Mucosa of descending colon (tissue), 3 donors: ENCODE measurements around the gene PSTPIP1. TPM values are rescaled to one million over a fixed set of nuclear protein-coding genes. Genes with fewer than 3 reads are reported as not detected.
A peak's percentile ranks its signal among the peaks of the same experiment; 100 is the strongest.

Experiments used
- ATAC-seq: fragments of 200-7000 bp; cut with Tn5 transposase; one replicate; pipeline ENCODE4 v1.9.1; 2020; ENCODE audit warnings: mild to moderate bottlenecking, moderate library complexity
- DNase-seq, 3 donors: peaks; one replicate each; pipeline ENCODE4 v3.0.0-alpha.2; 2020
- H3K36me3 ChIP-seq: fragments of 200-600 bp; one replicate; pipeline ENCODE4 v1.8.0; 2021; ENCODE audit warnings: low read depth, mild to moderate bottlenecking
- H3K4me1 ChIP-seq: fragments of 200-600 bp; one replicate; pipeline ENCODE4 v1.8.0; 2021; ENCODE audit warnings: low read depth, mild to moderate bottlenecking
- H3K4me3 ChIP-seq: fragments of 200-600 bp; one replicate; pipeline ENCODE4 v1.8.0; 2021; ENCODE audit warnings: mild to moderate bottlenecking
- H3K9me3 ChIP-seq: fragments of 200-600 bp; one replicate; pipeline ENCODE4 v1.8.0; 2021; ENCODE audit warnings: mild to moderate bottlenecking
- intact Hi-C, 2 donors: fragments of 100-400 bp; cut with DNase I in 1 of 2; cut with micrococcal nuclease in 1 of 2; formaldehyde crosslinking; loops; one replicate each; pipeline versions ENCODE4 v1.11.0 to v1.11.1; 2022; cut with DNase I, micrococcal nuclease
- total RNA-seq, 3 donors: library from RNA; stranded (reverse); fragmentation: NEBNext Ultra II Directional in 2 of 3; extraction: Animal tissue kit (Norgen Biotek cat#: 25700) in 2 of 3; gene quantifications; one replicate each; pipeline versions ENCODE4 v1.2.1 to v1.2.4, GENCODE V29; 2021 to 2023
- TF ChIP-seq, protein P1 (sequence below): fragments of 200-600 bp; IDR thresholded peaks from one replicate; pipeline ENCODE4 v1.8.0; 2022; ENCODE audit warnings: antibody characterized with exemption, mild to moderate bottlenecking
- donor health status: DM: no; HTN: no; CAD: no; lungs with moderate emphysema.
- donor health status: DM: no; HTN: no; CAD: no.
- donor health status: DM: no; HTN: yes; CAD: no.

Gene PSTPIP1
- total RNA-seq, 3 donors from 2014 or later: 4.4 to 8.2 (median 6.3) TPM

DNA sequence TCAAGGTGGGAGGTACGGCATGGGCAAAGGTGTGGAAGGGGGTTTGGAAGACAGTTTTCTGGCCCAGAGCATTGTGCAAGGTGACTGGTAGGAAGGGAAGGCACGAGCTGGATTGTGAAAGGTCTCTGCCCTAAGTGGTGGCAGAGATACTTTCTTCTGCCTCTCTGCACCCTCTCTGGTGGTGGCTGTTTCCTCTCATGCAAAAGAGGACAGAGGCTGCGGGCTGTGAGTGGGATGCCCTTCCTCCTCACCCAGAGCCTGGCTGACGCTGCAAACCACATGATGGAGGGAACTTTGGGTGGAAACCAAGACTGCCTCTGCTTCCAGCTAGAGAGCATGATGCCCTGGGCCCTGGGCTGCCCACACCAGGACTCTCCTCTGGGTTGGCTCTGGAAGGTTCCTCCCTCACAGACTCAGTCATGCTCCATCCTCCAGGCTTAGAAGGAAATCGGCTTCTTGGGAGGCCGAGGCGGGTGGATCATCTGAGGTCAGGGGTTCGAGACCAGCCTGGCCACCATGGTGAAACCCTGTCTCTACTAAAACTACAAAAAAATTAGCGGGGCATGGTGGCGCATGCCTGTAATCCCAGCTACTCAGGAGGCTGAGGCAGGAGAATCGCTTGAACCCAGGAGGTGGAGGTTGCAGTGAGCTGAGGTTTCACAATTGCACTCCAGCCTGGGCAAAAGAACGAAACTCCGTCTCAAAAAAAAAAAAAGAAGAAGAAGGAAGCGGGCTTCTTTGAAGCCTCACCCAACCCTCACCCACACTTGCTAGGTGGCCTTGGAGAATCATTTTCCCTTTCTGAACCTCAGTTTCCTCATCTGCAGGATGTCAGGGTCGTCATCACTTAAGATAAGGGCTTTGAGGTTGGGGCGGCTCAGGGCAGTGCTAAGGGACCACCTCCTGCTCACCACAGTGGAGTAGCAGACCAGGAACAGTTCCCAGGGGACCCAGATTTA, 8.3 kb downstream of the PSTPIP1 start:
- no peaks in the 10 kb centered on the region for H3K4me1 ChIP-seq
- peak; percentile 56 to 80 (median 57) for DNase-seq
- no peaks in the 10 kb centered on the region for H3K9me3 ChIP-seq
- intact Hi-C loops: no loop called here
- TF ChIP-seq, protein P1, sequence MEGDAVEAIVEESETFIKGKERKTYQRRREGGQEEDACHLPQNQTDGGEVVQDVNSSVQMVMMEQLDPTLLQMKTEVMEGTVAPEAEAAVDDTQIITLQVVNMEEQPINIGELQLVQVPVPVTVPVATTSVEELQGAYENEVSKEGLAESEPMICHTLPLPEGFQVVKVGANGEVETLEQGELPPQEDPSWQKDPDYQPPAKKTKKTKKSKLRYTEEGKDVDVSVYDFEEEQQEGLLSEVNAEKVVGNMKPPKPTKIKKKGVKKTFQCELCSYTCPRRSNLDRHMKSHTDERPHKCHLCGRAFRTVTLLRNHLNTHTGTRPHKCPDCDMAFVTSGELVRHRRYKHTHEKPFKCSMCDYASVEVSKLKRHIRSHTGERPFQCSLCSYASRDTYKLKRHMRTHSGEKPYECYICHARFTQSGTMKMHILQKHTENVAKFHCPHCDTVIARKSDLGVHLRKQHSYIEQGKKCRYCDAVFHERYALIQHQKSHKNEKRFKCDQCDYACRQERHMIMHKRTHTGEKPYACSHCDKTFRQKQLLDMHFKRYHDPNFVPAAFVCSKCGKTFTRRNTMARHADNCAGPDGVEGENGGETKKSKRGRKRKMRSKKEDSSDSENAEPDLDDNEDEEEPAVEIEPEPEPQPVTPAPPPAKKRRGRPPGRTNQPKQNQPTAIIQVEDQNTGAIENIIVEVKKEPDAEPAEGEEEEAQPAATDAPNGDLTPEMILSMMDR: no peak
- no peak overlapping the region for H3K4me3 ChIP-seq
- no peaks in the 10 kb centered on the region for H3K36me3 ChIP-seq
- peak; percentile 83 for ATAC-seq

DNA sequence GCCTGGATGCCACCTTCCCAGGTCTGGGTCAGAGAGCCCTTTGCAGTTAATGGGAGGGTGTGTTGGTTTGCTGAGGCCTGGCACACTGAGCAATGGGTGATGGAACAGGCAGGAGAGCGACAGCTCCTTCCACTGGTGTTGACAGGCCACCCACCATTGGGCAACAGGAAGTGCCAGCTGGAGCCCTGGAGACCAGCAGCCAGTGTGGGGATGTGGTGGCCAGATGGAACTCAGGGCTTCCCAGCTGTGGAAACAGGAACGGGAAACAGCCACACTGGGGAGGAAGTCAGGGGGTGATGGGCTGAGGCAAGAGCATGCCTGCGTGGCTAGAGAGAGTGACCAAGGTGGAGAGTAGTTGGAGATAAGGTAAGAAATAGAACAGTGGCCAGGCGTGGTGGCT, 9.3 kb downstream of the PSTPIP1 start:
- no peak overlapping the region for H3K4me3 ChIP-seq
- TF ChIP-seq, protein P1: no peak
- no peaks in the 10 kb centered on the region for H3K36me3 ChIP-seq
- intact Hi-C loops: no loop called here
- ATAC-seq: peak; percentile 26
- peak in 2 of 3 donors; percentile 49 to 75 for DNase-seq
- no peaks in the 10 kb centered on the region for H3K4me1 ChIP-seq
- H3K9me3 ChIP-seq: no peaks in the 10 kb centered on the region

DNA sequence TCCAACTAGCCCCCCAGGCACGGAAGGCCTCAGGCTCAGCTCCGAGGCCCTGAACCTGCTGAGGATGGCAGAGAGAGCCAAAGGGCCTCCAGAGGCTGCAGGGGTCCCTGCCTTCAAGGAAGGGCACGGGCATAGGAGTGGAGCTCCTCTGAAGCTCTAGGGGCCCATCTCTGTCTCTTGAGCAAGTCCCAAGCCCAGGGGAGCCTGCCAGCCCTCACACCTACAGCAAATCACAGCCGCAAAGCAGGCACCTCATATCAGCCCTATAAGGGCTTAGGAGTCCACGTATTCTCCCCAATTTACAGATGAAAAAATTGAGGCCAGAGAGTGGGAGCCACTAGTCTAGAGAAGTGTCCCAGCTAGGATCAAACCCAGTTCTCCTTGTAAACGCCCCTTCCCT, 14.2 kb downstream of the PSTPIP1 start:
- DNase-seq (peak in 2 of 3 donors; percentile 13 to 17), ATAC-seq (no peak)
- Histone ChIP-seq H3K4me3 (no peak overlapping the region), H3K36me3 (no peaks in the 10 kb centered on the region), H3K4me1 (no peaks in the 10 kb centered on the region), H3K9me3 (no peaks in the 10 kb centered on the region)
- TF ChIP-seq, protein P1: no peak
- intact Hi-C loops: no loop called here

DNA sequence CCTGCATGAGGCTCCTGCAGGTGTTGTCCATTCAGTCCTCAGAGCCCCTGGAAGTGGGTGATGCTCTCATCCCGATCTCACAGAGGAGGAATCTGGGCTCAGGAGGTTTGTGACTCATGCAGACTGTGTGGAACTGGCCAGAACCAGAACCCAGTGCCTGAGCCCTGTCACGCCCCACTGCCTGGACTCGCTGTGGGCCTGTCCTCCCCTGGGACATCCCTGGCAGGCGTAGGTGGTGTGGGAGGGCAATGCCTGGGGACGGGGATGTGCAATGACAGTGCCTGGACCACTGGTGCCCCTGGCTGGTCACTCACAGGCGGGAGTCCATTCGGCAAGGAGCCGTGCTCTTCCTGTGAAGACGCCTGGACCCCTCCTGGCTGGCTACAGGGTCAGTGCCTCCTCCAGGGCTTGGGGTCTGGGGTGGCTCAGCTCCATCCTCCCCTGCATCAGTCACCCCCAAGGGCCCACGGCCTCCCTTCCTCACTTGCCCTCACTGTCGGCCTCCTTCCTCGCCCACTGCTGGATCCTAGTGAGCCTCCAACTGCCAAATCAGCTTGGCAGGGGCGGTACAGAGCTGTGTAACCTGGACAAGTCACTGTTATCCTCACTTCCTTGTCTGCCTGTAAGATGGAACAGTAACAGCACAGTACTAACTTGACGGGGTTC, 14.9 kb downstream of the PSTPIP1 start:
- peak in 2 of 3 donors; percentile 18 to 36 for DNase-seq
- TF ChIP-seq, protein P1: no peak
- Histone ChIP-seq H3K4me1 (no peaks in the 10 kb centered on the region), H3K9me3 (no peaks in the 10 kb centered on the region), H3K4me3 (no peak overlapping the region), H3K36me3 (no peaks in the 10 kb centered on the region)
- ATAC-seq: peak; percentile 12
- intact Hi-C loops: no loop called here

DNA sequence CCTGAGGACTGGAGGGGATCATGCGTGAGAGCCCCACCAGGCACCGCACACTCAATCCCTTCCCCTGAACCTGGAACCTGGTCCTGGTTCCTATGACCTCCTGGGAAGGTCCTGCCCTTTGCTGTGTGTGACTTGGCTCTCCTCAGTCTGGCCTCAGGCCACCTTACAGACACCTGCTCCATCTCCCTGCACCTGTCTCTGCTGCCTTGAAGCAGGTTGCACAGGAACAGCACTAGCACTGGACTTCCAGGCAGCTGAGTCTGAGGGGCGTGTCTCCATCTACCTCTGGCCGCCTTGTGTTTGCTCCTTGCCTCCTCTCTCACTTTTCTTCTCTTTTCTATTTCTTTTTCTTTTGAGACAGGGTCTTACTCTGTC, 15.4 kb downstream of the PSTPIP1 start:
- Histone ChIP-seq H3K9me3 (no peaks in the 10 kb centered on the region), H3K4me3 (no peak overlapping the region), H3K36me3 (no peaks in the 10 kb centered on the region), H3K4me1 (no peaks in the 10 kb centered on the region)
- intact Hi-C loops: no loop called here
- DNase-seq: peak in 2 of 3 donors; percentile 17 to 21
- peak; percentile 36 for ATAC-seq
- TF ChIP-seq, protein P1: no peak
